Raji (cell line): ENCODE measurements around the gene HELT.

Experiments
- POLR2A ChIP-seq: IDR thresholded peaks from 2 replicates; pipeline ENCODE4 v1.6.1; 2011; ENCODE audit warnings: low read depth, low read length, control low read depth; ENCODE audit not compliant: insufficient read depth

Gene HELT

GRCh38 chr4:185062606-185063005 lies 44.3 kb downstream of the HELT start:
- no peak for TF ChIP-seq POLR2A

- TF ChIP-seq POLR2A: no peak
Observed at GRCh38 chr4:185066179-185066578, 47.9 kb downstream of the HELT start.

DNA sequence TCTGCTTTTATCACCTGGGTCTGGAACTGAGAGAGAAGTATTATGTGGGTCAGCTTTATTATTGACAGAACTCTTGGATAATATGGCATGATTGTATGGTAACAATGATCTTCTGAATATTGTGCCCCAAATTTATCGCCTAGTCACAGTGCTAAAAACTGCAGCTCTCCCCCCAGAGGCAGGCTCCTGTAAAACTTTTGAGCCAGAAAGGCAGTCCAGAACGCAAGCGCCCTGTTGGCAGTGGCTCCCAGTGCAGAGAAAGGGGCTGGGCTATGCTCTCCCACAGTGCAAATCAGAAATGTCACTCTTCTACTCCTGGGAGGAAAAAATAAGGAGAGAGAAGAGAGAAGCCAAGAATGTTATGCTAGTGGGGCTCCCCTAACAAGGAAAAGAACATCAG lies 50.5 kb downstream of the HELT start:
- no peak for TF ChIP-seq POLR2A
